ENCODE measurements around the gene ARHGAP20.
A peak's percentile ranks its signal among the peaks of the same experiment; 100 is the strongest.

ARHGAP20 gene

GRCh38 chr11:110614031-110614430, 98.2 kb downstream of the ARHGAP20 start:
- no peak for DNase-seq (ENCODE audit: low read depth)

DNA sequence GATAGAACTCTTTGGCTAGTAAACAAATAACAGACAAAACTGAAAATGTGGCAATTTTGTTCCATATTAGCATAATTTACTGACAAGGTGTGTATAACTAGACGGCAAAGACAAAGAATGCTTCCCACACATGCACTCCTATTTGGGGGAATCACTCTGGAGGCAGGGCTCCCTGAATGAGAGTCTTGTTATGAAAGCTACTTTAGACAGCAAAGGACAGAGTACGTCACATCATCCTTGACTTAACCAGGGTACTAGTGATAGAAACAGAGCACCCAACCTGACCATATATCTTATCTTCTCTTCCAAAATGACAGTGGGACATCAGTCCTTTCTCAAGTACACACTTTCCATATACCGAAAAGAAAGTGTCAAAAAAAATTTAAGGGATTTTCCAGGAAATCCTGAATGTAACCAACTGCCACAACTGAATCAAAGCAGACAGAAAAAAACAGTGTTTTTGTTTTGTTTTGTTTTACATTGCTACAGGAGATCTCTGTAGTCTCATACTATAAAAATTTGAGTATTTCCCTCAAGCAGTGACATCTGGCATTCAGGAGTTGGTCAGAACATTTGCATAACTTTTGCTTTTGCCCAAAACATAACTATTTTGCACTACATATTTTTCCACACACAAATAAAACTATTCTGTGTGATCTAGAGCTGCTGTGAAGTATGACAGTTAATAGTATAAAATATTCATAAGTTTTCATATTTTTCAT, 98.9 kb downstream of the ARHGAP20 start:
- DNase-seq (ENCODE audit: low read depth), result no peak

DNA sequence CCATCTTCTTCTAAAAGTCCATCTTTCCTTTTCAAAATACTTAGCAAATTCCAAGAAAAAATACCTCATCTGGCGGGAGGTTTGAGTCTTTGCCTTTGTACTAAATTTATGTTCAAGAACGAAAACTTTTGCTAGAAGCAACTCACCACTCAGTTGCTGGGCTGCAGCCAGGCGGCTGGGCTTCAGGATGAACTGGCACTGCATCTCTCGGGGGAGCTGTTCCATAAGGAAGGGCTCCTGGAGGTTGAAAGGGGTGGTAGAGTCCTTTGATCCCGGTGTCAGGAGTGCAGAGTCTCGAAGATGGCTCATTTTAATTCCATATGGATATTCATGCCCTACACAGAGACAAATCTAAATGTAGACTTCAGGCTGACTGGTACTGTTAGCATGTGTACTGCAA, 105.8 kb downstream of the ARHGAP20 start:
- DNase-seq (ENCODE audit: low read depth), result no peak

DNA sequence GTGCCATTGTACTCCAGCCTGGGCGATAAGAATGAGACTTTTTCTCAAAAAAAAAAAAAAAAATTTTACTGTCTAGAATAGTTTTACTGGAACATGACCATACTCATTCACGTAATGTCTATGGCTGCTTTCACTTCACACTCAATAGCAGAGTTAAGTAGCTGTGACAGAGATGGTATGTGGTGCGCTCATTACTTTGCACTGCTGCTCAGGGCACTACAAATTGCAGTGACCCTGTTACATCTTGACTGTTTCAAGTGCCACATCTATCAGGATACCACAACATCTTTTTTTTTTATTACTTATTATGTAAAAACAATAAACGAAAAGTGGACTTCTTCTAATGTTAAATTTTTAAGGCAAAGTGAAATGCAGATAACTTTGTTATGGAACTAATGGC, 110.3 kb downstream of the ARHGAP20 start:
- DNase-seq (ENCODE audit: low read depth), result no peak

GRCh38 chr11:110600322-110600721, 111.9 kb downstream of the ARHGAP20 start:
- DNase-seq (ENCODE audit: low read depth), result no peak

DNA sequence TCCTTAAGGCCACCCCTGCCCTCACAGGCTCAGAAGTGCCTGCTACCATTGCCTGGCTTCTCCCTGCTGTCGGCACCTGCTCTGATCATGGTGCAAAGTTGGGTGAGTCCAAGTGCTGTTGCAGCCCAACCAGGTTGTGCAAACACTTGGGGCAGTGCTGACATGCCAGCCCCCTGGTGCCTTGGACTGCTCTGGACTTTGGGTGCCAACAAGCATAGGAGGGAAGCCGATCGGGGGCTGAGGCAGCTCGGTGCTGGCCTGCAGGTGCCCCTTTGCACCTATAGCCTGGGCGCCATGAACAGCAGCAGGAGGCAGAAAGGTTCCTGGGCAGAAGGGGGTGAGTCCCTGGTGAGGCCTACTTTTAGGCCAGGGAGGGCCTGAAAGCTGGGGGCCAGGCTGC, 113.0 kb downstream of the ARHGAP20 start:
- DNase-seq (ENCODE audit: low read depth), result no peak

DNA sequence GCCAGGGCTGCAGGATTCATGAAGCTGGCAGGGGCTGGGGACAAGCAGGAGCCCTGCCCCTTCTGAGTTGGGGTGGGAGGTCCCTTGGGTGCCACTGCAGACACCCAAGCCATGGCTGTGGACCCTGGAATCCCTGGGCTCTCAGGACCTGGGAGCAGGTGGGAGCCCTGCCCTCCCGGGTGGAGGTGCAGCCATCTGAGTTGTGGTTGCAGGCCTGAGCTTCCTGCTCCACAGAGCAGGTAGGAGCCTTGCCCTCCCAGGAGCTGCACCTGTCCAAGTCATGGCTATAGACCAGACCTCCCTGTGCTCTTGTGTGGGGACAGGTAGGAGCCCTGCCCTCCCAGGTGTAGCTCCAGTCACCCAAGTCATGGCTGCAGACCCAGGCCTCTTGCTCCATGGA, 113.5 kb downstream of the ARHGAP20 start:
- DNase-seq (ENCODE audit: low read depth), result no peak

GRCh38 chr11:110587972-110588371, 124.3 kb downstream of the ARHGAP20 start:
- peak; percentile 16 for DNase-seq (ENCODE audit: low read depth)

- no peak for DNase-seq (ENCODE audit: low read depth)
Measured at GRCh38 chr11:110587129-110587528, 125.1 kb downstream of the ARHGAP20 start.

GRCh38 chr11:110584150-110584549, 128.1 kb downstream of the ARHGAP20 start:
- DNase-seq (ENCODE audit: low read depth), result no peak

DNA sequence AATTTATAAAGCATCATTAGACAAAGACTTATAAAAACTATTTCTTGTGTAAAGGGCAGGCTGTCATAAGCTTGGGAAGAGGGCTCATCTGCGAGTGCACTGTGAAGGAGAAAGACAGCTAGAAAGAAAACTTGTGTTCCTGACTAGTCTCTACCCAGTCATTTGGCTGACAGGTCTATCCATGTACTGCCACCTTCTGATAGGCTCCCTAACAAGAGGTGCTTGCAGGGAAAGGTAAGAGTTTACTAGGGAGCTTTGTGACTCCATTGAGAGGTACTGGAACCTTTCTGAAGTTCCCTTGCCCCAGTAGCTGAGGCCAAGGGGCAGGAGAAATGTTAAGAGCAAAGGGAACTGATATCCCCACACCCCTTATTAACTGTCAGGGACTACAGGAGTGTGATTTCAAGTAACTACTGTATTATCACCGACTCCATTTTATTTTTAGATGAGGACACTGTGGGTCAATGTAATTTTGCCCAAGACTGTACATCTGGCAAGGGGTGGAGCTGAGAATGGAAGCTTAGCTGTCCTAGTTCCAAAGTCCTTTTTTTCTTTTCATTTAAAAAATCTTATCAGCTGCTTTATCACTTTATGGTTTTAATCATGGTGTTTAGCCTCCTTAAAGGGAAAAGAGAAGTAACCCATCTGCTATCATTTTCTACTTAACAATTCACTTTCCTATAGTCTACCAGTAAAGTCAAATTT, 129.4 kb downstream of the ARHGAP20 start:
- DNase-seq (ENCODE audit: low read depth), result no peak

GRCh38 chr11:110580571-110580970, 131.7 kb downstream of the ARHGAP20 start:
- no peak for DNase-seq (ENCODE audit: low read depth)

DNA sequence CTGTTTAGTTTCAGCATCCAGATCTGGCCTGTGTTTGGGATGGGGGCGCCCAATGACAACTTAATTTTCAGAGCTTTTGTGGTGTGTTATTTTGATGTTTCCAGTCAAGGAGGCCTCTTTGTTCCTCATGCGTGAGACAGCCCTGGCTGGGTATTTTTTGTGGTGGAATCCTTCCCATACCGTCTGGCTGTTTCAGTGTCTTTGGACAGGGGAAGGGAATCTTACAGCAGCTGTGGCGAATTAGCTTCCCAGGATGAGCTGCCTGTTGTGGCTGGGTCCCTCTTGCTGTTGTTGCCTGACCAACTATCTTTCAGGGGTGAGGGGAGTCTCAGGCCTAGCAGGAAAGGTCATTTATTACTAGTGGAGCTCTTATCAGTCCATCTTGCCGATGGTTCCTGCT, 138.8 kb downstream of the ARHGAP20 start:
- DNase-seq (ENCODE audit: low read depth), result no peak

DNA sequence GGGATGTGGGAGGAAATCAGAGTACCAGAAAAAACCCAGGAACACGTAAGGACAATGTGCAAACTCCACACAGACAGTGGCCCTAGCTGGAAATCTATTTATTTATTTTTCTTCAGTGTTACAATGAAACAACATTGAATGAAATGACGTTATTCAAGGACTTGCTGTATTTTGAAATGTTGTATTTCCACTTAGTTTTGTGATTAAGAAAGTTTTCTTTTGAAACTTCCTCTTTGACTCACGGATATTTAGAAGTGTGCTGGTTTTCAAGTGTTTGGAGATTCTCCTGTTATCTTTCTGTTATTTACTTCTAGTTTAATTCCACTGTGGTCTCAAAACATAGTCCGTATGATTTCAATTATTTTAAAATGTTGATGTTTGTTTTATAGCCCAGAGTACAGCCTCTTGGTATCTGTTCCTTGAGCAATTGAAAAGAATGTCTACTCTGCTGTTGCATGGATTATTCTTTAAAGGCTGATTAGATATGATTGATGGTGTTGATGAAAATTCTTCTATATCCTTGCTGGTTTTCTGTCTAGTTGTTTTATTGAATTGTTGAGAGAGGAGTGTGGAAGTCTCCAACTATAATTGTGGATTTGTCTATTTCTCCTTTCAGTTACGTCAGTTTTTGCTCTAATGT, 141.0 kb downstream of the ARHGAP20 start:
- no peak for DNase-seq (ENCODE audit: low read depth)

DNA sequence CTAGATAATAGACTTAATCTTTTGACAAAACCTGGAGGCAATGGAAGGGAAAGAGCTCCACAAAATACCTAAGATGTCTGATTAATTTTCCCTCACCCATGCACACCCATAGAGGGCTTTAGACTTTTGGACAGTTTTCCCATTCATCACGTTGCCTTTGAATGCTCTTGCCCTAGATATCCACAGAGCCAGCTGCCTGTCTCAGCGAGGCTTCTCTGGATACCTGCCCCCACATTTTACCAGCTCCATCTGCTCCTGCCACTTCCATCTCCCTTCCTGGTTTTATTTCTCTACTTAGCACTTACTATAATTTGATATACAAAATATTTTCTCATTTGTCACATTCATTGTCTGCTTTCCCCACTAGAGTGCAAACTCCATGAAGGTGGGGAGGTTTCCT, 145.7 kb downstream of the ARHGAP20 start:
- no peak for DNase-seq (ENCODE audit: low read depth)

GRCh38 chr11:110565357-110566336, 146.6 kb downstream of the ARHGAP20 start:
- no peak for DNase-seq (ENCODE audit: low read depth)

GRCh38 chr11:110564676-110565356, 147.4 kb downstream of the ARHGAP20 start:
- DNase-seq (ENCODE audit: low read depth), result no peak

GRCh38 chr11:110544779-110545178, 167.5 kb downstream of the ARHGAP20 start:
- DNase-seq (ENCODE audit: low read depth), result no peak

DNA sequence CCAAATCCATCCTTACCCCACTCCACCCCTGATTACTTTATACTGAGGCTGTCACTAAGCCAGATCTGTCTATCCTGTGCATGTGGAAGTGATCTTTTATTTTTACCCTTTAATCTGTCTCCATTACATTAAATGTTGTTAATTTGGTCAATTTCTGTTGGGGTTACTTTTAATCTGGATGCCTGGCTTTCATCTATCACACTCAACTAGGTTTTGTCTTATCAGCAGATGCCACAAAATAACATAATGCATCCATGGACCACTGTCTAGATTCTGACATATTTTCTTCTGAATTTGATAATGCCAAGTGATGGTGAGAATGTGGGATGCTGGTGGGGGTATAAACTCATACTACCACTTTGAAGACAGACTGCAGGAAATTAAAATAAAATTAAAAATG, 174.1 kb downstream of the ARHGAP20 start:
- DNase-seq (ENCODE audit: low read depth), result no peak

GRCh38 chr11:110530900-110531741, 181.1 kb downstream of the ARHGAP20 start:
- no peak for DNase-seq (ENCODE audit: low read depth)

GRCh38 chr11:110529043-110529442, 183.2 kb downstream of the ARHGAP20 start:
- DNase-seq (ENCODE audit: low read depth), result no peak
